Thymus (tissue), 2 donors: ENCODE results near the gene THAP6. TPM values are rescaled to one million over a fixed set of nuclear protein-coding genes. Genes with fewer than 3 reads are reported as not detected.

Source experiments
- polyA plus RNA-seq: library from polyadenylated mRNA; stranded (reverse); fragments of 200-250 nt; gene quantifications from one replicate; pipeline ENCODE4 v1.2.3, GENCODE V29; 2013
- total RNA-seq: library from RNA; stranded (reverse); fragments of 120-200 nt; gene quantifications from one replicate; pipeline ENCODE4 v1.2.4, GENCODE V29; 2013
- donor health status: healthy.

Gene THAP6
- total and polyA plus RNA-seq, 2 donors: 7.8 to 10.7 TPM

Other genes starting within 250 kb of the THAP6 start
- 14.1 TPM for gene RCHY1, start 70 bp upstream of the THAP6 start, total RNA-seq
- gene RCHY1, start 70 bp upstream of the THAP6 start, polyA plus RNA-seq: 19.7 TPM
- not detected for gene ODAPH, start 41.6 kb downstream of the THAP6 start, total RNA-seq
- gene ODAPH, start 41.6 kb downstream of the THAP6 start, polyA plus RNA-seq: 0.21 TPM
- 0.14 TPM for gene CDKL2, start 116.1 kb downstream of the THAP6 start, total RNA-seq
- 0.25 TPM for gene CDKL2, start 116.1 kb downstream of the THAP6 start, polyA plus RNA-seq
- gene G3BP2, start 158.9 kb downstream of the THAP6 start, total RNA-seq: 101 TPM
- gene G3BP2, start 158.9 kb downstream of the THAP6 start, polyA plus RNA-seq: 43.3 TPM
- 45.4 TPM for gene USO1, start 210.1 kb downstream of the THAP6 start, total RNA-seq
- gene USO1, start 210.1 kb downstream of the THAP6 start, polyA plus RNA-seq: 42.6 TPM